ENCODE data around the gene EIF6. TPM values are rescaled to one million over a fixed set of nuclear protein-coding genes. Genes with fewer than 3 reads are reported as not detected.

The EIF6 gene
- total and polyA plus RNA-seq, 10 donors: 50.5 to 121 (median 68.0) TPM

- DNase-seq: no peak
- peaks cover 0 to 48% (median 3%) of the 10 kb centered on the region in 6 donors for H3K36me3 ChIP-seq
- no peak overlapping the region for H3K4me3 ChIP-seq
- TF ChIP-seq POLR2AphosphoS5 (IDR thresholded peaks at IDR 0.05) (no peak), POLR2A (IDR thresholded peaks at IDR 0.05) (no peak)
- TF ChIP-seq, protein P1, sequence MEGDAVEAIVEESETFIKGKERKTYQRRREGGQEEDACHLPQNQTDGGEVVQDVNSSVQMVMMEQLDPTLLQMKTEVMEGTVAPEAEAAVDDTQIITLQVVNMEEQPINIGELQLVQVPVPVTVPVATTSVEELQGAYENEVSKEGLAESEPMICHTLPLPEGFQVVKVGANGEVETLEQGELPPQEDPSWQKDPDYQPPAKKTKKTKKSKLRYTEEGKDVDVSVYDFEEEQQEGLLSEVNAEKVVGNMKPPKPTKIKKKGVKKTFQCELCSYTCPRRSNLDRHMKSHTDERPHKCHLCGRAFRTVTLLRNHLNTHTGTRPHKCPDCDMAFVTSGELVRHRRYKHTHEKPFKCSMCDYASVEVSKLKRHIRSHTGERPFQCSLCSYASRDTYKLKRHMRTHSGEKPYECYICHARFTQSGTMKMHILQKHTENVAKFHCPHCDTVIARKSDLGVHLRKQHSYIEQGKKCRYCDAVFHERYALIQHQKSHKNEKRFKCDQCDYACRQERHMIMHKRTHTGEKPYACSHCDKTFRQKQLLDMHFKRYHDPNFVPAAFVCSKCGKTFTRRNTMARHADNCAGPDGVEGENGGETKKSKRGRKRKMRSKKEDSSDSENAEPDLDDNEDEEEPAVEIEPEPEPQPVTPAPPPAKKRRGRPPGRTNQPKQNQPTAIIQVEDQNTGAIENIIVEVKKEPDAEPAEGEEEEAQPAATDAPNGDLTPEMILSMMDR (IDR thresholded peaks at IDR 0.05 in 8 of 11, conservative IDR thresholded peaks at IDR 0.05 in 3 of 11): no peak
- no peaks in the 10 kb centered on the region for H3K9me3 ChIP-seq
- intact Hi-C loops (cut with DNase I; ENCODE audit: low total_unique reads): no loop called here
- no peaks in the 10 kb centered on the region for H3K27me3 ChIP-seq (replicated peaks in 1 of 7)
- WGBS, 5 donors: 89 to 99% (median 94%) methylated on average over 4 of the region's 4 CpGs
- H3K27ac ChIP-seq: no peak overlapping the region
- H3K4me1 ChIP-seq: peaks cover 0 to 9% (median 0%) of the 10 kb centered on the region in 6 donors
Observed at GRCh38 chr20:35327074-35327976, 42.8 kb upstream of the EIF6 start.

DNA sequence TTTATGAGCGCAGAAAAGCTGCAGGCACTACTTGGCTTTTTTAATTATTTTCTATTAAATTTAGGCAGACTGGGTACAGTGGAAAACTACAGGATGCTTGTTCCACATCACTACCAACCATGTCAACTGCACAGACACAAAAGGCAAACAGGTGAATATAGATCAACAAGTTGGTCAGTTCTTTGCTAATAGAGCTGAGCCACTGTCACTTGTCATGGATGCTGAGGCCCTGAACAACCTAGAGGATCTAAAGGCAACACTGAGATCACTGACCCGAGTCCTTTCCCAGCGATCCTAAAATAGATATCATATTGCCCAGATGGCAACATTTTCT, 42.1 kb upstream of the EIF6 start:
- Histone ChIP-seq H3K27ac (no peak overlapping the region), H3K27me3 (replicated peaks in 1 of 7) (no peaks in the 10 kb centered on the region), H3K4me3 (no peak overlapping the region), H3K4me1 (peaks cover 0 to 9% (median 0%) of the 10 kb centered on the region in 6 donors), H3K9me3 (no peaks in the 10 kb centered on the region), H3K36me3 (peaks cover 0 to 49% (median 3%) of the 10 kb centered on the region in 6 donors)
- no peak for TF ChIP-seq POLR2AphosphoS5 (IDR thresholded peaks at IDR 0.05)
- TF ChIP-seq, protein P1 (IDR thresholded peaks at IDR 0.05 in 8 of 11, conservative IDR thresholded peaks at IDR 0.05 in 3 of 11): no peak
- WGBS, 5 donors: 94 to 100% (median 96%) methylated on average over 3 of the region's 3 CpGs
- intact Hi-C loops (cut with DNase I; ENCODE audit: low total_unique reads): no loop called here
- no peak for DNase-seq

GRCh38 chr20:35326021-35326739, 41.6 kb upstream of the EIF6 start:
- Histone ChIP-seq H3K4me3 (no peak overlapping the region), H3K9me3 (no peaks in the 10 kb centered on the region), H3K27ac (no peak overlapping the region), H3K36me3 (peaks cover 0 to 49% (median 3%) of the 10 kb centered on the region in 6 donors), H3K4me1 (peaks cover 0 to 9% (median 0%) of the 10 kb centered on the region in 6 donors), H3K27me3 (replicated peaks in 1 of 7) (no peaks in the 10 kb centered on the region)
- DNase-seq: no peak
- TF ChIP-seq POLR2A (IDR thresholded peaks at IDR 0.05) (no peak), POLR2AphosphoS5 (IDR thresholded peaks at IDR 0.05) (no peak)
- TF ChIP-seq, protein P1 (IDR thresholded peaks at IDR 0.05 in 8 of 11, conservative IDR thresholded peaks at IDR 0.05 in 3 of 11): no peak
- intact Hi-C loops (cut with DNase I; ENCODE audit: low total_unique reads): no loop called here
- 84 to 88% (median 85%) methylated on average over 11 of the region's 11 CpGs for WGBS, 5 donors

DNA sequence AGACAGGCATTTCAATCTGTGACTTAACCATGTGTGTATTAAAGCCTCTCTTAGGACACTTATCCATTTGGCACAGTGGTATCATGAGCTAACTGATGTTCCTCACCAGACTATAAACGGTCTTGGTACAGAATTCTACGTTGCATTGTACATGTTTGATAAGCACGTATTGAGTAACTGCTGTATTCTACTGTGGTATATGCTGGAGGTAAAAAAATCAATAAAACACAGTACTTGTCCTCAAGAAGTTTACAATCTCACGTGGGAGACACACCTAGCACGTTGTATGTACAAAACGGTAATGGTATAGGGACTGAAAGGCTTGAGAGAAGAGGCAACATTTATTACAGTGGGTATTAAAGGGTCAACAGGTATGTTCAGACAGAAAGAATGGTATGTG, 40.8 kb upstream of the EIF6 start:
- peaks cover 0 to 43% (median 1%) of the 10 kb centered on the region in 6 donors for H3K36me3 ChIP-seq
- TF ChIP-seq POLR2AphosphoS5 (IDR thresholded peaks at IDR 0.05): no peak
- TF ChIP-seq POLR2A (IDR thresholded peaks at IDR 0.05): no peak
- TF ChIP-seq, protein P1 (IDR thresholded peaks at IDR 0.05 in 8 of 11, conservative IDR thresholded peaks at IDR 0.05 in 3 of 11): no peak
- peaks cover 0 to 9% (median 0%) of the 10 kb centered on the region in 6 donors for H3K4me1 ChIP-seq
- H3K4me3 ChIP-seq: no peak overlapping the region
- 81 to 94% (median 88%) methylated on average over 6 of the region's 6 CpGs for WGBS, 5 donors
- no peaks in the 10 kb centered on the region for H3K9me3 ChIP-seq
- DNase-seq: no peak
- intact Hi-C loops (cut with DNase I; ENCODE audit: low total_unique reads): no loop called here
- no peaks in the 10 kb centered on the region for H3K27me3 ChIP-seq (replicated peaks in 1 of 7)
- no peak overlapping the region for H3K27ac ChIP-seq
